ENCODE results near the gene CT47C1.
"Not testable (repeated sequence)": the region's sequence is repeated elsewhere in the genome, so short reads cannot be mapped to it uniquely, and the experiment has no call there.

The CT47C1 gene

GRCh38 chrX:119072744-119073143 lies at the start of gene CT47C1:
CT47C1 (plus strand) TSS chrX:119072993; CDS start chrX:119073226, 233 bp downstream.
- DNase-seq = no peak

- no peak for DNase-seq
Observed at GRCh38 chrX:119025900-119026299, 46.9 kb upstream of the CT47C1 start.

- not testable (repeated sequence) for DNase-seq
Observed at GRCh38 chrX:119026344-119026743, 46.4 kb upstream of the CT47C1 start.

- DNase-seq = not testable (repeated sequence)
Observed at GRCh38 chrX:119027960-119028732, 44.6 kb upstream of the CT47C1 start.

GRCh38 chrX:119028733-119029330 lies 44.0 kb upstream of the CT47C1 start:
- no peak for DNase-seq

- not testable (repeated sequence) for DNase-seq
Observed at GRCh38 chrX:119029656-119030055, 43.1 kb upstream of the CT47C1 start.

GRCh38 chrX:119030990-119031389 lies 41.8 kb upstream of the CT47C1 start:
- no peak for DNase-seq

GRCh38 chrX:119036107-119037029 lies 36.4 kb upstream of the CT47C1 start:
- no peak for DNase-seq

- no peak for DNase-seq
Observed at GRCh38 chrX:119040432-119040831, 32.4 kb upstream of the CT47C1 start.

- DNase-seq = no peak
Observed at GRCh38 chrX:119041175-119041574, 31.6 kb upstream of the CT47C1 start.

- no peak for DNase-seq
Observed at GRCh38 chrX:119042040-119042439, 30.8 kb upstream of the CT47C1 start.

- DNase-seq = no peak
Observed at GRCh38 chrX:119042996-119043395, 29.8 kb upstream of the CT47C1 start.

- no peak for DNase-seq
Observed at GRCh38 chrX:119045884-119046283, 26.9 kb upstream of the CT47C1 start.

- no peak for DNase-seq
Observed at GRCh38 chrX:119055687-119056086, 17.1 kb upstream of the CT47C1 start.

- no peak for DNase-seq
Observed at GRCh38 chrX:119062750-119063374, 9.9 kb upstream of the CT47C1 start.

GRCh38 chrX:119063428-119063827 lies 9.4 kb upstream of the CT47C1 start:
- DNase-seq = no peak

- DNase-seq = peak; percentile 24
Observed at GRCh38 chrX:119067023-119067739, 5.6 kb upstream of the CT47C1 start.

GRCh38 chrX:119069128-119069527 lies 3.7 kb upstream of the CT47C1 start:
- DNase-seq = no peak

- DNase-seq = no peak
Observed at GRCh38 chrX:119069762-119070161, 3.0 kb upstream of the CT47C1 start.

GRCh38 chrX:119071381-119071780 lies 1.4 kb upstream of the CT47C1 start:
- DNase-seq = no peak

GRCh38 chrX:119073200-119073905 lies 560 bp downstream of the CT47C1 start:
- DNase-seq = no peak

GRCh38 chrX:119073911-119074310 lies 1.1 kb downstream of the CT47C1 start:
- DNase-seq = no peak

Measured in CD4-positive, alpha-beta T cell treated with Interleukin-21 for 1 hour (primary cell).